ENCODE data around the gene RASSF9.

The RASSF9 gene

GRCh38 chr12:85759091-85759490 lies 77.1 kb downstream of the RASSF9 start:
- H3K27ac ChIP-seq (ENCODE audit: low read length) = no peak overlapping the region
- H4K20me1 ChIP-seq (ENCODE audit: insufficient read depth, low read length) = no peaks in the 10 kb centered on the region
- no peaks in the 10 kb centered on the region for H3K36me3 ChIP-seq (ENCODE audit: insufficient read depth, low read length)
- no peaks in the 10 kb centered on the region for H3K4me1 ChIP-seq (ENCODE audit: insufficient read depth, low read length)
- no peak for ATAC-seq (ENCODE audit: insufficient read depth, low read depth)
- H3K9me3 ChIP-seq (ENCODE audit: insufficient read depth, low read length, severe bottlenecking) = no peaks in the 10 kb centered on the region
- no peaks in the 10 kb centered on the region for H3K27me3 ChIP-seq (ENCODE audit: insufficient read depth, low read length, poor library complexity)
- no peak for TF ChIP-seq CTCF (IDR thresholded peaks at IDR 0.05; ENCODE audit: borderline replicate concordance, extremely low read depth, low read length, poor library complexity, severe bottlenecking)
- no peak overlapping the region for H3K4me2 ChIP-seq (ENCODE audit: insufficient read depth, low read length)
- H3K79me2 ChIP-seq (ENCODE audit: insufficient read depth, low read length) = no peaks in the 10 kb centered on the region
- H2AFZ ChIP-seq (ENCODE audit: low read depth, low read length) = no peak overlapping the region
- H3K9ac ChIP-seq (ENCODE audit: low read depth, low read length) = no peak overlapping the region
- DNase-seq = no peak
- H3K4me3 ChIP-seq (ENCODE audit: low read depth in 1 of 2, low read length in 2 of 2) = no peak overlapping the region

GRCh38 chr12:85755760-85756159 lies 80.4 kb downstream of the RASSF9 start:
- no peak for DNase-seq
- Histone ChIP-seq H3K4me3 (ENCODE audit: low read depth in 1 of 2, low read length in 2 of 2) (no peak overlapping the region), H3K27ac (ENCODE audit: low read length) (no peak overlapping the region), H4K20me1 (ENCODE audit: insufficient read depth, low read length) (no peaks in the 10 kb centered on the region), H3K36me3 (ENCODE audit: insufficient read depth, low read length) (no peaks in the 10 kb centered on the region), H3K9me3 (ENCODE audit: insufficient read depth, low read length, severe bottlenecking) (no peaks in the 10 kb centered on the region), H3K79me2 (ENCODE audit: insufficient read depth, low read length) (no peaks in the 10 kb centered on the region), H3K4me1 (ENCODE audit: insufficient read depth, low read length) (no peaks in the 10 kb centered on the region), H3K9ac (ENCODE audit: low read depth, low read length) (no peak overlapping the region), H3K4me2 (ENCODE audit: insufficient read depth, low read length) (no peak overlapping the region), H2AFZ (ENCODE audit: low read depth, low read length) (no peak overlapping the region), H3K27me3 (ENCODE audit: insufficient read depth, low read length, poor library complexity) (no peaks in the 10 kb centered on the region)
- TF ChIP-seq CTCF (IDR thresholded peaks at IDR 0.05; ENCODE audit: borderline replicate concordance, extremely low read depth, low read length, poor library complexity, severe bottlenecking) = no peak
- no peak for TF ChIP-seq EZH2 (IDR thresholded peaks at IDR 0.05; ENCODE audit: borderline replicate concordance, low read depth, low read length, severe bottlenecking)
- ATAC-seq (ENCODE audit: insufficient read depth, low read depth) = no peak

Data from DND-41 (cell line).